T1000 (cell line): Measurements from ENCODE around the gene GTF3C2.
A peak's percentile ranks its signal among the peaks of the same experiment; 100 is the strongest.
"Not testable (repeated sequence)": the region's sequence is repeated elsewhere in the genome, so short reads cannot be mapped to it uniquely, and the experiment has no call there.

Source experiments
- DNase-seq: peaks from one replicate; lab custom pipeline; 2025; ENCODE audit warnings: mixed read lengths; lab: John Stamatoyannopoulos, UW

The GTF3C2 gene

DNA sequence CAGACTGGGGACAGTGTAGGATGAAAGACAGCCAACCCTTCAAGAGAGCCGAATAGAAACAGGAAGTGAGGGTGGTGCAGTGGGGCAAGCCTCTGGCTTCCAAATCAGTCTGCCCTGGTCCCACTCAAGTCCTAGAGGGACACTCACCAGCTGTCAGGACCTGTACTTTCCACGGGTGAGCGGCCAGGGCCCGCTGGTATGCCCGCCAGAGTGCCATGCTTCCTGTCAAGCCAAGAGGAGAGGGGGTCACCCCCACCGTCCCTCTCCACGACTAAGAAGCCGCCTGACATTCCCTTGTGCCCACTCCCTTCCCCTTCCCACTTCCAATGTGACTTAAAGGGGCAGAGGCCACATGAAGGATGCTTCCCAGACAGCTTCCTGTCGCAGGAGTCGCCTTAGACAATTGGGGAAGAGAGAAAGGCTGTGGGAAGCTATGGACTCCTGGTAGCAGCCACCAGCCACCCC is 34.2 kb downstream of the GTF3C2 start:
- no peak for DNase-seq

DNA sequence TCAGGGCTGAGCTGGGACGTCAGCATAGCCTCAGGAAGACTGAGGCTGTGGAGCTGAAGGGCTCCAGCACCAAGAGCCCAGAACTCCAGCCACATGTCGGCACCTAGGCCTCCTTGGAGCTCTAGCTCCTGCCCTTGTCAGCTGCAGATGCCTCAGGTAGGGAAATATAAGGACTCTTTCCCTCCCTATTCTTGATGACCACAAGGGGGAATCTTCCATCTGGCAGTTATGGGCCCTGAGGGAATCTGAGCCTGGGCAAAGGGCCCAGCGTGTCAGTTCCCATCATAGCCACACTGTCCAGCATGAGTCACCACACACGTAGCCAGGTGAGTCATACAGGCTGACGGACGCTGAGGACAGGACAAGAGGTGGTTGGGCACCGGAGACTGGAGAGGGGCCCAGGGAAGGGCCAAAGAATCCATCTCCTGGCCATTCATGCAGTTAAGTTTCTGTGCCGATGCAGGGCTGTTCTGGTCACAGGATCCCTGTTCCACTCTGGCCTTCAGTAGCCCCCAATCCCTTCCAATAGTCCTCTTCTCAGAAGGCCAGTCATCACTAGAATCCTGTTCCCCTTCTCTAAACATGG is 35.5 kb downstream of the GTF3C2 start:
- DNase-seq, result peak; percentile 93

DNA sequence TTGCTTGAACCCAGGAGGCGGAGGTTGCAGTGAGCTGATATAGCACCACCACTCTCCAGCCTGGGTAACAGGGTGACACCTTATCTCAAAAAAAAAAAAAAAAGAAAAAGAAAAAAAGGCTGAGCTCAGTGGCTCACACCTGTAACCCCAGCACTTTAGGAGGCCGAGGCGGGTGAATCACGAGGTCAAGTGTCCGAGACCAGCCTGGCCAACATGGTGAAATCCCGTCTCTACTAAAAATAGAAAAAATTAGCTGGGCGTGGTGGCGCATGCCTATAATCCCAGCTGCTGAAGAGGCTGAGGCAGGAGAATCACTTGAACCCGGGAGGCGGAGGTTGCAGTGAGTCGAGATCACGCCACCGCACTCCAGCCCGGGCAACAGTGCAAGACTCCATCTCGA is 36.7 kb downstream of the GTF3C2 start:
- DNase-seq, result not testable (repeated sequence)

DNA sequence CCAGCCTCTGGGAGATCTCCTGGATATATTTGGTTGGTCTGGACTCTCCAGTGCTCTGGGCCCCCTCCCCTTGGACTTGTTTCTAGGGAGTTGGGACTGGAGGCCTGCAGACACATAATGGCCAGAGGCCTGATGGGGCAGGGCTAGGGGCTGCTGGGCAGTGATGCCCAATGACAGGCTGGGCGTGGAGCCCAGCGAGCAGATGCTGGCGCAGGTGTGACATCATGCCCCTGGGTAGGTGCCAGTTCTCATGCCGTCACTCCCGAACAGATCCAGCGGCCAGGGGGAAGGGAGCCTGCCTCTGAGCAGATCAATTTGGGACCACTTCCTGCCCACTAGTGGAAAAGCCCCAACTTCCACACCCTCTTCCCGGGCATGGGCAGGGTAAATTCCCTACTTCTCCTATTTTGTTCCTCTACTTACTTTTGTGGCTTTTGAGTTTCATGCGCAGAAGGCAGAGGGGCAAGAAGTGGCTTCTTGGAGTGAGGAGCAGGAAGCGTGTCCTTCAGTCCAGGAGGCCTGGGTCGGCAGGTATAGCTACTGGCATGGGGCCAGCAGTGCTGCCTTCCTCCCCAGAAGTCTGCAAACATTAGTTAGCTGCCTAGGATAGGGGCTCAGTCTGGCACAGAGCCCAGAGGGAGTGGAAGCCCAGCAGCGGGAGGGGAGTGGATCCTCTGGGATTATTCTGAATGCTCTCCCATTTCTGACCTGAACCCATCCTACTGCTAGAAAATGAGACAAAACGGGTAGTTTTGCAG is 39.7 kb downstream of the GTF3C2 start:
- no peak for DNase-seq

DNA sequence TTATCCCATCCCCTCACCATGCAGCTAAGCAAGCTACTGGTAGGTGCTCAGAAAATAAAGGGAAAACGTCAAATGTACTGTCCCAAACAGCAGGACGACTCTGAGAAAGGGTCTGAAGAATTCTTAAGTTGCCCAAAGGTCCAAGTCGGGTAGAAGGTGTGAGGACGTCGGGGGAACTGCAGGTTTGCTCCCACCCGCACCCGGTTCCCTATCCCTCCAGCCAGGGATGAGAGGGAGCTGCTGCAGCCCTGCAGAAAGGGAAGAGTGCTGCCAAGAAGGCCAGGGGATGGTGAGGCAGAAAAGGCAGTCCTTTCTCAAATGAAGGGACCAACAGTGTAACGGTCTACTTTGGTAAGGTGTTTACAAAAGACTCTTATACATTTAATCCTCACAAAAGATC is 41.4 kb downstream of the GTF3C2 start:
- DNase-seq, result no peak

DNA sequence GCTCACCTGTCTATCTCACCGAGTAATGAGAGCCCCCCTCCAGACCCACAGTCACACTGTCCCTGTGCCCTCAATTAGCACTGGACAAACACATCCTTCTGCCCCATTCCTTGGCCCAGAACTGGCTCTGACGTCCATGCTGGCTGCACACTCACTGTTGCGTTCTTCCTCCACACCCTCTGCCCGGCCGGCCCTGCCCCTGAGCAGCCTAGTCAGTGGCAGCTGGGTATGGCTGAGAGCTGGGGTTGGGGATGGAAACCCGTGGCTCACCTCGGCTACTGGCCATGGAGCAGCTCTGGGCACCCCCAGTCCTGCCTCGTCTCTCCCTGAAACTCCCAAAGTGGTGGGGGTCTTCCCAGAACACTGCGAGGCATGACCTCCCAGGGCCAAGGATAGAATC is 41.9 kb downstream of the GTF3C2 start:
- no peak for DNase-seq

DNA sequence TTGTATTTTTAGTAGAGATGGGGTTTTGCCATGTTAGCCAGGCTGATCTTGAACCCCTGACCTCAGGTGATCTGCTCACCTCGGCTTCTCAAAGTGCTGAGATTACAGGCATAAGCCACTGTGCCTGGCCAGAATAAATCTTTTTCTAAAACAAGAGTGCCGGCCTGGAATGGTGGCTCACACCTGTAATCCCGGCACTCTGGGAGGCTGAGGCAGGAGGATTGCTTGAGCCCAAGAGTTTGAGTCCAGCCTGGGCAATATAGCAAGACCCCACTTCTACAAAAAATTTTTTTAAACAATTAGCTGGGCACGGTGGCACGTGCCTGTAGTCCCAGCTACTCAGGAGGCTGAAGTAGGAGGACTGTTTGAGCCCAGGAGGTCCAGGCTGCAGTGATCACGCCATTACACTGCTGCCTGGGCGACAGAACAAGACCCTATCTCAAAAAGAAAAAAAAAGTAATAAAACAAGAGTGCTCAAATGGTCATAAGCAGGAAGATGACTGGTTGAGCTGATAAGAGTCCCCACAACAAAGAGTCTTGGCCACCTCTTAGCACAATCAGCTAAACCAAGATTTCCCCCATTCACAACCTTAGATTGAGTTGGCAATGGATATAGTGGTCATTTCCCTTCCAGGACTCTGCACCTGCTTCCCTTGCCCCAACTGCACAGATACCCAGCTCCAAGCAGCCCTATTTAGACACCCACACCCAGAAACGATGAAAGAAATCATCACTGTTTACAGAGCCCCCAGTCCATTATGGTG is 42.5 kb downstream of the GTF3C2 start:
- DNase-seq, result no peak

DNA sequence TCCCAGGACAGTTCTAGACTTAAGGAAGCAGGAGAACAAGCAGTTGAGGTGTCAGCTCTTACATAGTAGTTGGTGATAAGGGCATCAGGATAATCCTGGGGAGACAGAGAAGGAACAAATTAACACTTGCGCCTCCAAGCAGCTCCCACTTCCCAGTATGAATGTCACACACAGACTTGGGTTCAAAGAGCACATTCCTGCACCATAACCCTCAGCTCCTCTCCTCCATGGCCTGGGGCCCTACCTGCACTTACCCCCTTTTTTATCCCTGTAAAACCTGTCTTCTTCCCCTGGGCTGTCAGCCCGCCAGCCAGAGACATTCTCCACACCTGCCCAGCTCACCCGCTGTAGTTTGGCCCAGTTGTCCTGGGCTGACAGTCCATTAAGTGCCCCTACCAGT is 44.4 kb downstream of the GTF3C2 start:
- DNase-seq, result no peak

DNA sequence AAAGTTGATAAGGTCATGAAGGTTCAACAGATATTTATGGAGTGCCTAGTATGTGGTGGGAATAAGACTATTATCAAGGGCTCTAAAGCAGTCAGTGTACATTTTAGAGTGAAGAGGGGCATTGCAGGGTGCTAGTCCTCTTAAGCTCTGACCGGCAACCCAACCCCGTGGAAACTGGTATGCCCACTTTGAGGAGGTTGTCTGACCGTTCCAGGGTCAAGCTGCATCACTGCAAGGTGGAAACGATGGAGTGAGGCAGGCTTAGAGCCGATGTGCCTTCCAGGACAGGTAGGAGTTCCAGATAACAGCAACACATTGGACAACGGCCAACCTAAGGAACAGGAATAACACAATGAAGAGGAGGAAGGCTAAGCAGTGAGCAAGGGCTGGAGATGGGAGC is 46.9 kb downstream of the GTF3C2 start:
- DNase-seq, result no peak

DNA sequence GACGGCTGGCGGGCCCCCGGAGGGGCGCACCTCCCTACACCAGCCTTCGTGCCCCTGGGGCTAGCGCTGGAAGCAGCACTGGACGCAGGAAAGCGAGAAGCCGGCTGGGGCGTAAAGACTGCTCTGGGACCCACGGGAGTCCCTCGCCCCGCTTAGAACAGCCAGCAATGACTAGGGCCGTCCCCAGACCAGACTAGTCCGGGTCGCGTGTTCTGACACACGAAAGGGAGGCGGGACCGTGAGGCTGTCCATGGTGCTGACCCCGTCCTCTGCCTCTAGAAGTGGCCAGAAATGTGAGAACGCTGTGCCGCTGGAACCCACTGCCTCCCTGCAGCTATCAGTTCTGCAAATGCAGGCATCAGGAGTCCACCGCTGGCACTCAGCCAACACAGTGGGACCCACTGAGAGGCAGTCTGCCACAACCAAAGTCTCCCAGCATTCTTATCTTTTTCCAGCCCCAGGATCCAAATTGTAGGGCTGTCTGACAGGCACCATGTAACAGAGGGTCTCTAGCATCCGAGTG is 48.1 kb downstream of the GTF3C2 start, which contains the start of gene UCN:
Gene UCN (minus strand): TSS at position 87 of the 523 bp plus-strand sequence. CDS start 550 bp downstream, outside the sequence.
- DNase-seq, result no peak

DNA sequence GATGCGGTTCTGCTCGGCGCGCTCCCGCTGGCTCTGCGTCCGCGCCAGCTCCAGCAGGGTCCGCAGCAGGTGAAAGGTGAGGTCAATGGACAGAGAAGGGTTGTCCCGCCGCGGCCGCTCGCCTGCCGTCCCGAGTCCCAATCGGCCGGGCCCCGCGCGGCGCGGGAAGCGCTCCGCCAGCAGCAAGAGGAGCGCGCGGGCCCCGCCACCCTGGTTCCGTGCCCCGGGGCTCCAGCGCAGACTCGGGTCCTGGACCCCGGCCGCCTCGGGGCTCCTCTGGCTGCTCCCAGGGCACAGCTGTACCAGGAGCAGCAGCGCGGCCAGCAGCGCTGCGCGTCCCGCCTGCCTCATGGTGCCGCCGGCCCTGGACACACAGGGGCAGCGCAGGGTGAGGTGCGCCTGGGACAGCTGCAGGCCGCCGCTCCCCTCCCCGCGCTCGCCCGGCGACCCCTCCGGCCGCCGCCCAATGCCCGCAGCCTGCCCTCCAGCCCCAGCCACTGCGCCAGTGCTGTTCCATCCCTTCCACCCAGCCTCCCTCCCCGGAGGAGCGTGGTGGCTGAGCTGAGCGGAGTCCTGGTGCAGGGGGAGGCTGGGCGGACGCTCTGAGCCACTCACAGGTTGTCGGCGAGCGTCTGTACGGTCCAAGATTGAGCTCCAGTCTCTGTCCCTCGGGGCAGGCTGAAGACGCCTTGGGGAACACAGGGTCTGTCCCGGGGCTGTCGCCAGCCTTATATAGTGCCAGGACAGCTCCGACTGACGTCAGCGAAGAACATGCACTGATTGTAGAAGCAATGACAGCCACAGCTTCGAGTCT is 48.8 kb downstream of the GTF3C2 start:
- no peak for DNase-seq

DNA sequence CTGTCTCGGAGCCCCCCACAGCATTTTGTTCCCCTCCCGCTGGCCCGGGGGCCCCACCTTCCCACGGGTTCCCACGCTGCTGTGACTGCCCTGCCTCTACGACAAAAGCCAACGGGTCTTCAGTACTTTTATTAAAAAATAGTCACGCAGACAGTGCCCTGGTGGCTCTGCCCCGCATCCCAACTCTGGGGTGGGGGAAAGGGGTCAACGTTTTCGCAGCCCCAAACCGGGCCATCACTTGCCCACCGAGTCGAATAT is 49.3 kb downstream of the GTF3C2 start:
- no peak for DNase-seq

DNA sequence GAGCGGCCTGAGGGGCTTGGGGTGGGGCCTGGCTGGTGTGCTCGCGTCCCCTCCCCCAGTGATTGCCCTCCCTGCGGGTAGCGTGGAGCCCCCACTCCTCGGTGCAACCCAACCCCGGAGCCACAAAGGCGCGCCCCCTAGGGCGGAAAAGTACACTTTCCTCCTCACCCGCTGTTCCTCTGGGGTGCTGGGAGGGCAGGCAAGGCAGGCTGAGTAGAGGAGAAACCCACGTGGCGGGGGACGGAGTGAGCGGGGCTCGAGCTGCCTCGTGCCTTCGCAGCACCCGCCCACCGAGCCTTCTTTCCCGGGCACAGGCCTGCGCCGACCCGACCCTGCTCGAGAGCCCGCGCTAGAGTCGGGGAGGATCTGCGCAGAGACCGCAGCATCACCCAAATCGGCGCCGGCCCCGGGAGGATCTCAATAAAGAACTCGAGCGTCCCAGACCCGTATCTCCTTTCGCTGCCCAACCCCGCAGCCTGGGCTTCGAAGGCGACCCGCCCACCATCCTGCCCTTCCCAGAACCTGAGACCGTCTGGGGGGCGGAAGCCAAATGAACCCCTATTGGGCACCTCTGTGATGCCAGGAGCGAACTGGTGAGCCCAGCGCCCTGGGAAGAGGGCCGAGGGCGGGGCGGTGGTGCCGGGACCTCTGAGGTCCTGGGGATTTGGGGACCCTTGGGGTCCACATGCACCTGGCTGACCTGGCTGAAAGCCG is 49.8 kb downstream of the GTF3C2 start:
- no peak for DNase-seq

DNA sequence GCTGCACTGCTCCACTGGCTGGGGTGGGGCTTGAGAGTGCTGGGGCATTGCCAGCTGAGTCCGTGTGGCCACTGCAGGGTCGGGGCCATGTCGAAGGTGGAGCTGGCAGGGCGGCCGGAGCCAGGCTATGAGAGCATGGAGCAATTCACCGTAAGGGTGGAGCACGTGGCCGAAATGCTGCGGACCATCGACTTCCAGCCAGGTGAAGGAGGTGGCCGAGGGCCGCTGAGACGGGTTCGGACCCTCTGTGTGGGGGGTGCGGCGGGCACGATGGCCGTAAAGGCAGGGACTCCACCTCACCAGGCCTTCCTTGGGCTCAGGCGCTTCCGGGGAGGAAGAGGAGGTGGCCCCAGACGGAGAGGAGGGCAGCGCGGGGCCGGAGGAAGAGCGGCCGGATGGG is 50.4 kb downstream of the GTF3C2 start:
- DNase-seq, result no peak

DNA sequence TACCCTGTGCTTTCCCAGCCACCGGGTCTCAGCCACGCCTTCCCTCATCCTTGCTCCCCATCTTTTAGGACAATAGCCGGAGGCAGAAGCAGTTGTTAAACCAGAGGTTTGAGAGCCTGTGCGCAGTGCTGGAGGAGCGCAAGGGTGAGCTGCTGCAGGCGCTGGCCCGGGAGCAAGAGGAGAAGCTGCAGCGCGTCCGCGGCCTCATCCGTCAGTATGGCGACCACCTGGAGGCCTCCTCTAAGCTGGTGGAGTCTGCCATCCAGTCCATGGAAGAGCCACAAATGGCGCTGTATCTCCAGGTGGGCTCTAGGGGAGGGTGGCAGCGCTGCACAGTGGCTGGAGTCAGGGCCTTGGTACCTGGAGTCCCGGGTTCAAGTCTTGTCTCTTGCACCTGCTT is 51.0 kb downstream of the GTF3C2 start:
- no peak for DNase-seq

DNA sequence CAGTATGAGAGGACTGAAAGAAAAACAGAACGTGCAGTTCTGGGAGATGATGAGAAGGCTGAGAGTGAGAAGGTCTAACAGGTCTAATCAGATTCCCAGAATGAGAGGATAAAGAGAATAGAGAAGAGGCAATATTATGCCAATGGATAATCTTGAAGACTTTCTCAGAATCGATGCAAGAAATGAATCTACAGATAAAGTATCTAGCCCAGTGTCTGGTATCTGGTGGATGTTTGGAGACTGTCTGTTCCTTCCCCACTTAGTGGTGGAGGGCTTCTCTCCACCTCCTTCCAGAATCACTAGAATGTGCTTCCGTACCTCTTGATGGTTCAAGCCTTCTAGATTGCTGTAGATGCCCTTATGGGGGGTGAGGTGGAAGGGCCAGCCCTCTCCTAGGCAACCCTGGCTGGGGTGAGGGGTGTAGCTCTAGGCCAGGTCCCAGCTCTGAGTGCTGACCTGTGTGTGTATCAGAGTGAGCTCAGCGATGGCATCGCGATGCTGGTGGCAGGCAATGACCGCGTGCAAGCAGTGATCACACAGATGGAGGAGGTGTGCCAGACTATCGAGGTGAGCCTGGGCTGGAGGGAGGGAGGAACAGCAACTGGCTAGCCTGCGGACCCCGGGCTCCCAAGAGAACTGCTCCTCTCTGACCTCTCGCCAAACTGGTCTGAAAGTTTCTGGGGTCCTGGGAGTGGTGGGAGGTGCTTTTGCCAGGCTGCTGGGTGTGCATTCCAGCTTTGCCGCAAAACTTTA is 51.9 kb downstream of the GTF3C2 start:
- no peak for DNase-seq

DNA sequence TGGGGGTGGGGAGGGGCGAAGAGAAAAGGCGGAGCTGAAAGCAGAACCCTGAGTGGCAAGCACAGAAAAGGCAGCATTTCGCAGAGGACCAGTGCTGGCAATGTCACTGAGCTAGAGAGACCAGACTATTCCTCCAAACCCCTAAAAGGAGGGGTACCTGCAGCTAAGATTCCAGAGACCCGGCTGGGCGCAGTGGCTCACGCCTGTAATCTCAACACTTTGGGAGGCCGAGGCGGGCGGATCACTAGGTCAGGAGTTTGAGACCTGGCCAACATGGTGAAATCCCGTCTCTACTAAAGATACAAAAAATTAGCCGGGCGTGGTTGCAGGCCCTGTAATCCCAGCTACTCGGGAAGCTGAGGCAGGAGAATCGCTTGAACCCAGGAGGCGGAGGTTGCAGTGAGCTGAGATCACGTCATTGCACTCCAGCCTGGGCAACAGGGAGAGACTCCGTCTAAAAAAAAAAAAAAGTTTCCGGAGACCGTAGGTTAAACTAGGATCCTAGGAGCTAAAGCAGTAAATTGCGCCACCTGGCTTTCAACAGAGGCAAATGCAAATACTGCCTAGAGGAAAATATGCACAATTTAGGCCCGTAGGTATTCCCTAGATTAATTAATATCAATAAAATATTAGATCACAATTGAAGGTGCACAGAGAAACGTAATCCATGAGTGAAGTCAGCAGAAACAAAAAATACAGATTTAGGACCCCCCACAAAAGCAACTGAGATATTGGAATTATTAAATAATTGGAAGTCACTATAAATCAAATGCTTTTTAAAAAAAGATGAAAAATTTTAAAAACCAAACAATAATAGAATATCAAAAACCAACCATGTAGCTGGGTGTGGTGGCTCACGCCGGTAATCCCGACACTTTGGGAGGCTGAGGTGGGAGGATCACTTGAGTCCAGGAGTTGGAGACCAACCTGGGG is 53.2 kb downstream of the GTF3C2 start:
- peak; percentile 25 for DNase-seq

DNA sequence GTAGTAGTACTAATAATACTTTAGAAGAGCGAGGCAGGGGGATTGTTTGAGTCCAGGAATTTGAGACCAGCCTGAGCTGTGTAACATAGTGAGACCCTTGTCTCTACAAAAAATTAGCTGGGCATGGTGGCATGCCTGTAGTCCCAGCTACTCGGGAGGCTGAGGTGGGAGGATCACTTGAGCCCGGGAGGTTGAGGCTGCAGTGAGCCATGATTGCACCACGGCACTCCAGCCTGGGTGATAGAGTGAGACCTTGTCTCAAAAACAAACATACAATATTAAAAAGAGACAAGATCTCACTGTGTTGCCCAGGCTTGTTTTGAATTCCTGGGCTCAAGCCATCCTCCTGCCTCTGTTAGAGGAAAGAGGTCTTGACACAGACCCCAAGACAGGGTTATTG is 56.0 kb downstream of the GTF3C2 start:
- not testable (repeated sequence) for DNase-seq

DNA sequence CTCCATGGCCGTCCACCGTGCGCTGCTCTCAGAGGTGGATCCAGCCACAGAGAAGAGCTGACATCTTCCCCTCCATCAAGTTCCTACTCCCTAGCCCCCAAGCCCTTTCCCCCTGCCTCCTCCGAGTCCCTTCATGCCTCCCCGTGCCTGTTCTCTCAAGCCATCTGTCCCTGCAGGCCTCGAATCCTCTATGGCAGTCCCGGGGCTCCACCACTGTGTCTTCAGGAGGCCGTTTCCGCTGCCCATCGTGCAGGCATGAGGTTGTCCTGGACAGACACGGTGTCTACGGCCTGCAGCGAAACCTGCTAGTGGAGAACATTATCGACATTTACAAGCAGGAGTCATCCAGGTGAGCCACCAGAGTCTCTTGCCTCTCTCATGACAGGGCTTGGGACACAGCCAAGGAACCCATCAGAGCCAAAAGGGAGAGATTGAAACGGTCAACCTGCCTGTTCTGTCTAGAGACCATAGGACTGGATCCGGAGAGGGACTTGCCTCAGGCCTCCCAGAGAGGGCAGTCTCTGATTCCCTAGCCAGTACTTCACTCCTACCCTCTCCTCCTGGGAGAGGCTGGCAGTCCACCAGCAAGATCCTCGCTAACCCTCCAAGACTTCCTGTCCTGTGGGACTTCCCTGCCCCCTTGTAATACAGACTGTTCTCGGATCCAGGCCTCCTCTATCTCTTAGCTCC is 58.0 kb downstream of the GTF3C2 start:
- no peak for DNase-seq
